Urinary bladder (tissue), 4 donors: ENCODE results near the gene CTIF. TPM values are rescaled to one million over a fixed set of nuclear protein-coding genes. Genes with fewer than 3 reads are reported as not detected.

ENCODE experiments used
- DNase-seq: peaks from one replicate; pipeline ENCODE4 v3.0.0-alpha.2; 2015; ENCODE audit errors: extremely low spot score
- H3K27ac ChIP-seq: one replicate; pipeline ENCODE4 v1.5.1; 2013; ENCODE audit warnings: low read depth, mild to moderate bottlenecking, moderate library complexity
- H3K36me3 ChIP-seq: one replicate; pipeline ENCODE4 v1.6.1; 2013; ENCODE audit warnings: mild to moderate bottlenecking, moderate library complexity; ENCODE audit not compliant: insufficient read depth
- H3K4me1 ChIP-seq: one replicate; pipeline ENCODE4 v1.6.1; 2013; ENCODE audit warnings: mild to moderate bottlenecking, moderate library complexity; ENCODE audit not compliant: insufficient read depth
- H3K4me3 ChIP-seq: one replicate; pipeline ENCODE4 v1.5.1; 2013; ENCODE audit warnings: low read depth, low read length
- WGBS: extraction: QIAGEN DNeasy Blood & Tissue Kit; methylation state at CpG from one replicate; pipeline ENCODE4 v1.1.7; 2013; 5-methylcytosine and 5-hydroxymethylcytosine counted together
- polyA plus RNA-seq: library from polyadenylated mRNA; stranded (reverse); fragments of 200-250 nt; gene quantifications from one replicate; pipeline ENCODE4 v1.2.3, GENCODE V29; 2013
- total RNA-seq: library from RNA; depleted of rRNA; stranded (reverse); fragments of >200 nt; gene quantifications from one replicate; pipeline ENCODE4 v1.2.3, GENCODE V29; 2014
- donor health status: healthy with polysubstance abuse.
- donor health status: healthy.

CTIF gene
- total and polyA plus RNA-seq, 2 donors: 26.6 to 50.3 TPM

- Histone ChIP-seq H3K36me3 (no peaks in the 10 kb centered on the region), H3K4me1 (no peaks in the 10 kb centered on the region), H3K4me3 (no peak overlapping the region), H3K27ac (no peak overlapping the region)
- WGBS: 41% methylated on average over 6 of the region's 6 CpGs
- DNase-seq: no peak
Observed at GRCh38 chr18:48776641-48777025, 237.8 kb downstream of the CTIF start.

GRCh38 chr18:48777026-48777743 lies 238.4 kb downstream of the CTIF start:
- Histone ChIP-seq H3K36me3 (no peaks in the 10 kb centered on the region), H3K4me1 (no peaks in the 10 kb centered on the region), H3K27ac (no peak overlapping the region), H3K4me3 (no peak overlapping the region)
- WGBS: 42% methylated on average over 13 of the region's 13 CpGs
- no peak for DNase-seq

GRCh38 chr18:48777744-48778116 lies 238.9 kb downstream of the CTIF start:
- Histone ChIP-seq H3K27ac (no peak overlapping the region), H3K4me1 (no peaks in the 10 kb centered on the region), H3K4me3 (no peak overlapping the region), H3K36me3 (no peaks in the 10 kb centered on the region)
- DNase-seq: no peak
- 78% methylated on average over 8 of the region's 8 CpGs for WGBS

- WGBS: 90% methylated on average over 13 of the region's 13 CpGs
- Histone ChIP-seq H3K4me3 (no peak overlapping the region), H3K27ac (no peak overlapping the region), H3K36me3 (no peaks in the 10 kb centered on the region), H3K4me1 (no peaks in the 10 kb centered on the region)
- DNase-seq: no peak
Observed at GRCh38 chr18:48778344-48779011, 239.6 kb downstream of the CTIF start.

- no peaks in the 10 kb centered on the region for H3K4me1 ChIP-seq
- 77% methylated on average over 7 of the region's 7 CpGs for WGBS
- H3K4me3 ChIP-seq: no peak overlapping the region
- H3K36me3 ChIP-seq: no peaks in the 10 kb centered on the region
- H3K27ac ChIP-seq: no peak overlapping the region
- no peak for DNase-seq
Observed at GRCh38 chr18:48779462-48779861, 240.6 kb downstream of the CTIF start.

- H3K4me3 ChIP-seq: no peak overlapping the region
- no peaks in the 10 kb centered on the region for H3K4me1 ChIP-seq
- 45% methylated on average over 17 of the region's 17 CpGs for WGBS
- DNase-seq: peak; percentile 54
- H3K36me3 ChIP-seq: no peaks in the 10 kb centered on the region
- H3K27ac ChIP-seq: peak overlapping the region; percentile 51
Observed at GRCh38 chr18:48780201-48780912, 241.5 kb downstream of the CTIF start.

- Histone ChIP-seq H3K4me1 (no peaks in the 10 kb centered on the region), H3K4me3 (no peak overlapping the region), H3K27ac (peak overlapping the region; percentile 51), H3K36me3 (no peaks in the 10 kb centered on the region)
- WGBS: 41% methylated on average over 3 of the region's 3 CpGs
- DNase-seq: no peak
Observed at GRCh38 chr18:48780913-48781162, 242.0 kb downstream of the CTIF start.

GRCh38 chr18:48781163-48781987 lies 242.5 kb downstream of the CTIF start:
- H3K36me3 ChIP-seq: no peaks in the 10 kb centered on the region
- H3K4me1 ChIP-seq: no peaks in the 10 kb centered on the region
- DNase-seq: peak; percentile 59
- peak overlapping the region; percentile 43 for H3K27ac ChIP-seq
- 6% methylated on average over 28 of the region's 28 CpGs for WGBS
- no peak overlapping the region for H3K4me3 ChIP-seq

- WGBS: 46% methylated on average over 2 of the region's 2 CpGs
- no peaks in the 10 kb centered on the region for H3K36me3 ChIP-seq
- DNase-seq: no peak
- peak overlapping the region; percentile 43 for H3K27ac ChIP-seq
- H3K4me3 ChIP-seq: no peak overlapping the region
- no peaks in the 10 kb centered on the region for H3K4me1 ChIP-seq
Observed at GRCh38 chr18:48781988-48782363, 243.1 kb downstream of the CTIF start.

- H3K27ac ChIP-seq: peak overlapping the region; percentile 49
- no peak overlapping the region for H3K4me3 ChIP-seq
- no peaks in the 10 kb centered on the region for H3K36me3 ChIP-seq
- DNase-seq: no peak
- WGBS: 44% methylated on average over 11 of the region's 11 CpGs
- no peaks in the 10 kb centered on the region for H3K4me1 ChIP-seq
Observed at GRCh38 chr18:48782381-48782861, 243.6 kb downstream of the CTIF start.

- H3K36me3 ChIP-seq: no peaks in the 10 kb centered on the region
- 90% methylated on average over 24 of the region's 24 CpGs for WGBS
- no peaks in the 10 kb centered on the region for H3K4me1 ChIP-seq
- DNase-seq: no peak
- H3K27ac ChIP-seq: no peak overlapping the region
- no peak overlapping the region for H3K4me3 ChIP-seq
Observed at GRCh38 chr18:48783616-48784520, 245.0 kb downstream of the CTIF start.

GRCh38 chr18:48784656-48785055 lies 245.8 kb downstream of the CTIF start:
- DNase-seq: no peak
- Histone ChIP-seq H3K36me3 (no peaks in the 10 kb centered on the region), H3K4me1 (no peaks in the 10 kb centered on the region), H3K27ac (no peak overlapping the region), H3K4me3 (no peak overlapping the region)
- WGBS: 83% methylated on average over 5 of the region's 5 CpGs
